H1 (cell line): ENCODE results near the gene PCNX1.

Source experiments
- CHD2 ChIP-seq: IDR thresholded peaks from 2 replicates; pipeline ENCODE4 v1.6.1; 2012; ENCODE audit warnings: low read length, improper control_type of control experiment
- EZH2 ChIP-seq: fragments of 200-600 bp; sonication (generic); IDR thresholded peaks from 2 replicates; pipeline ENCODE4 v1.7.1; 2012; ENCODE audit warnings: low read depth, mild to moderate bottlenecking, moderate library complexity, low read length, inconsistent platforms; ENCODE audit not compliant: severe bottlenecking
- GTF2F1 ChIP-seq: IDR thresholded peaks from 2 replicates; pipeline ENCODE4 v1.6.1; 2012; ENCODE audit warnings: low read depth, low read length, improper control_type of control experiment, borderline replicate concordance

DNA sequence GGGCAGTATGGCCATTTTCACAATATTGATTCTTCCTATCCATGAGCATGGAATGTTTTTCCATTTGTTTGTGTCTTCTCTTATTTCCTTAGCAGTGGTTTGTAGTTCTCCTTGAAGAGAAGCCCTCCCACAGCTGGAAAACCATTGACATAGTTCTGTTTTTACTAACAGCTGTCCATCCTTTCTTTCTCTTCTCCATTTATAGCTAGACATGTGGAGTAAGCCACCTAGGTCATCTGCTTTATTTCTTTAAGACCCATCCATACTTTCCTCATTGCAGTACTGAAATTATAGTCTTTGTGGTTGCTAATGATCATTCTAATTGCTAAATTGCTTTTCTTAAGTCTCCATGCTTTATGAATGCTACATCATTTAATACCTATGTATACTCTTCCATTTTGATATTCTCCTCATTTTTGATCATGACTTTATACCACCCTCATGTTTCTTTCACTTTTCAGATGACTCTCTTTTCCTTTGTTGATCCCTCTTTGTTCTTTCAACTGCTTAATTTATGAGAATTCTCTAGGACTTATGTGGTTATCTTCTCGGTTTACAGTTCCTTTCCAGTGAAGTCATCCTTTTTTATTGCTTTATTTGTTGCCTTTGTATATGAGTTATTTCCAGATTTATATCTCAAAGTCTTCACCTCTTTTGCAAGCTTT, 114.2 kb downstream of the PCNX1 start:
- TF ChIP-seq CHD2 = no peak
- no peak for TF ChIP-seq GTF2F1
- TF ChIP-seq EZH2 = no peak
